Esophagus mucosa (tissue), 1 donor: ENCODE data around the gene UBXN11. TPM values are rescaled to one million over a fixed set of nuclear protein-coding genes. Genes with fewer than 3 reads are reported as not detected.
A peak's percentile ranks its signal among the peaks of the same experiment; 100 is the strongest.
"Not testable (repeated sequence)": the region's sequence is repeated elsewhere in the genome, so short reads cannot be mapped to it uniquely, and the experiment has no call there.

Experiments
- ATAC-seq: fragments of 200-7000 bp; cut with Tn5 transposase; one replicate; pipeline ENCODE4 v1.9.1; 2020
- total RNA-seq: library from RNA; stranded (reverse); gene quantifications from one replicate; pipeline ENCODE4 v1.2.4, GENCODE V29; 2023
- donor health status: DM: yes; HTN: yes; CAD: no.

The UBXN11 gene
- total RNA-seq, 1 donor from 2014 or later: 7.2 TPM

DNA sequence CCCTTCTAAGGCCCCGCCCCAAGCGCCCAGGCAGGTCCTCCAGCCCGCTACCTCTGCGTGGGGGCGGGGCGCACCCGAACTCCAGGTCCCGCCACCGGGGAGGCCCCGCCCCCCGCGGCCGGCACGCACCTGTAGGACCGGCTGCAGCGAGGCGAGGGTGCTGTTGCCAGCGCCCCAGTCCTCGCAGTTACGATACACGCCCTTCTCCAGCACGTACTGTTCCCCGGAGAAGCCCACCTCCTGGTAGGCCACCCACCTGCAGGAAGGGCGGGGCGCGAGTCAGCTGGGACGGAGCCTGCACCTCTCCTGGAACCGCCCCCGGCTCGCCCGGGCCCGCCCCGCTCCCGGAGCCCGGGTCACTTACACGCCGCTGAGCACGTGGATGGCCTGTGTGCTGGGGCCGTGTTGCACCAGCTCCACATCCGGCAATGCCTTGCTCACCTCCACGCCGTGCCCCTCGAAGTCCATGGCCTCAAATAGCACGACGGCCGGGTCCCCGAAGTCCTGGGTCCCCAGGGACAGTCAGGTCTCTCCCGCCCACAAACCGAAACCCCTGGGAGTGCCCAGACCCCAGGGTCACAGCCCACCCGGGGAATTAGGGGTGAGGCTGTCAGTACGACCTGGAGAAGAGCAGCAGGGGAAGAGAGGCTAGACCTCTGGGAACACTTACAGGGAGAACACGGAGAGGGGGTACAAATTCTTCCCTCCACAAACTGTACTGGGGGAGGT, 30.2 kb upstream of the UBXN11 start:
- ATAC-seq: peak; percentile 93

GRCh38 chr1:26335774-26336476, 29.5 kb upstream of the UBXN11 start:
- no peak for ATAC-seq

DNA sequence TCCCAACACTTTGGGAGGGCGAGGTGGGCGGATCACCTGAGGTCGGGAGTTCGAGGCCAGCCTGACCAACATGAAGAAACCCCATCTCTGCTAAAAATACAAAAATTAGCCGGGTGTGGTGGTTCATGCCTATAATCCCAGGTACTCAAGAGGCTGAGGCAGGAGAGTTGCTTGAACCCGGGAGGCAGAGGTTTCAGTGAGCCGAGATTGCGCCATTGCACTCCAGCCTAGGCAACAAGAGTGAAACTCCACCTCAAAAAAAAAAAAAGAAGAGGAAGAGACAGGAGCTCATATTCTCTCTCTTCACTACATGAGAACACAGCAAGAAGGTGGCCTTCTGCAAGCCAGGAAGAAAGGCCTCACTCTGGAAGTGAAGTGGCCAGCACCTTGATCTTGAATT, 26.9 kb upstream of the UBXN11 start:
- not testable (repeated sequence) for ATAC-seq

DNA sequence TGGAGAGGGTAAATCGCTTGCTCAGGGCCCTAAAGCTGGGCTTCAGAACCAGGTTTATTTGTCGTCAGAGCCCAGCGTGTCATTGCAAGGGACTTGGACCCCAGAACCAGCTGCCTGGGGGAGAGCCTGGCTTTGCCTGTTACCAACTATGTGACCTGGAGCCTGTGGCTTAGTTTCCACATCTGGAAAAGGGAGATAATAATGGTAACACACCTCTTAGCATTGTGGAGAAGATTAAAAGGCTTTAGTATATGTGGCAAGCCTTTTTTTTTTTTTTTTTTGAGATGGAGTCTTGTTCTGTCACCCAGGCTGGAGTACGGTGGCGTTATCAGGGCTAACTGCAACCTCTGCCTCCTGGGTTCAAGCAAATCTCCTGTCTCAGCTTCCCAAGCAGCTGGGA, 23.8 kb upstream of the UBXN11 start:
- ATAC-seq: no peak

GRCh38 chr1:26329380-26329779, 22.9 kb upstream of the UBXN11 start:
- ATAC-seq: not testable (repeated sequence)

- ATAC-seq: no peak
Observed at GRCh38 chr1:26328597-26328996, 22.2 kb upstream of the UBXN11 start.

DNA sequence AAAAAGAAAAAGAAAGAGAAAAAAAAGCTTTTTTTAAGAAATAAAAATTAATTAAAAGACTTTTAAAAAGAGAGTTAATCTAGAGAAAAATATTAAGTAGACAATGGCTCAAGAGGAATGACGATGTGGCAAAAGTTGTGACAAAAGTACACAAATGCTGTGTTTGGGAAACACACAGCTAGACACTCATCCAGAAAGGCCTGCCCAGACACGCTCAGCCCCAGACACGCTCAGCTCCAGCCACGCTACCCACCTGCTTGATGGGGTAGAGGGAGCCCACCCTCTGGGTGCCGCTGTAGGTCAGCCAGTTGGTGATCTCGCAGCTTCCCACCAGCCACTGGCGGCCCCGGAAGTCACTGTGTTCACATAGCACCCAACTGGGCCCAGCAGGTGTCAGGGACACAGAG, 21.5 kb upstream of the UBXN11 start:
- ATAC-seq: peak; percentile 51

GRCh38 chr1:26324550-26324949, 18.1 kb upstream of the UBXN11 start:
- ATAC-seq: no peak

GRCh38 chr1:26323382-26323781, 16.9 kb upstream of the UBXN11 start:
- no peak for ATAC-seq

DNA sequence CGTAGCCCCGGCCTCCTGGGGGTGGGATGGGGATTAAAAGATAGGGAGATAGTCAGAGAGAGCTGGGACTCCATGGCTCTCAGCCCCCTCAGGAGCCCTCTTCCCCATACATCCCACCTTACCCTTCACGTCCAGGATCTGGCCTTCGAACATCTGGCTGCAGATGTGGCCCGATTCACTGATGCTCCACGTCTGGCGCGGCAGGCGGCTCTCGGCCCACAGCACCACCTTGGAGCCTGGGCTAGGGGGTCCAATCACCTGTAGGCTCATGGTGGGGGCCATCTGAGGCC, 15.6 kb upstream of the UBXN11 start:
- peak; percentile 4 for ATAC-seq

- peak; percentile 78 for ATAC-seq
Observed at GRCh38 chr1:26321315-26322041, 15.0 kb upstream of the UBXN11 start.

DNA sequence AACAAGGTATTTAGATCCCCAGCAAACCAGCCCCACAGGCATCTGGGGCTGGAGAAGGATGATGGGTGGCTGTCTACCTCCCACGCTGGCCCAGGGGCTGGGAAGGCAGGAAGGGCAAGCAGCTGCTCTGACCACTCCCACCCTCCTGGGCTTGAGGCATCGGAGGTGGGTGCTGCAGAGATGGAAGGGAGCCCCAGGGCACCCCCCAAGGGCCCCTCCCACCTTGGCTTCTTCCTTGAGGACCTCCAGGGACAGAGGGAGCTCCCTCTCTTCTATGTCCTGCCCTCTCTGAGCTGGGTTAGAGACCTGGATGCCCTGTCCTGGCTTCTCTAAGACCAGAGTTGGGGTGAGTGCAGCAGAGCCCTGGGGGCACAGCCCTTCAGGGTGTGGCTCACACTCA, 14.5 kb upstream of the UBXN11 start:
- ATAC-seq: peak; percentile 3

DNA sequence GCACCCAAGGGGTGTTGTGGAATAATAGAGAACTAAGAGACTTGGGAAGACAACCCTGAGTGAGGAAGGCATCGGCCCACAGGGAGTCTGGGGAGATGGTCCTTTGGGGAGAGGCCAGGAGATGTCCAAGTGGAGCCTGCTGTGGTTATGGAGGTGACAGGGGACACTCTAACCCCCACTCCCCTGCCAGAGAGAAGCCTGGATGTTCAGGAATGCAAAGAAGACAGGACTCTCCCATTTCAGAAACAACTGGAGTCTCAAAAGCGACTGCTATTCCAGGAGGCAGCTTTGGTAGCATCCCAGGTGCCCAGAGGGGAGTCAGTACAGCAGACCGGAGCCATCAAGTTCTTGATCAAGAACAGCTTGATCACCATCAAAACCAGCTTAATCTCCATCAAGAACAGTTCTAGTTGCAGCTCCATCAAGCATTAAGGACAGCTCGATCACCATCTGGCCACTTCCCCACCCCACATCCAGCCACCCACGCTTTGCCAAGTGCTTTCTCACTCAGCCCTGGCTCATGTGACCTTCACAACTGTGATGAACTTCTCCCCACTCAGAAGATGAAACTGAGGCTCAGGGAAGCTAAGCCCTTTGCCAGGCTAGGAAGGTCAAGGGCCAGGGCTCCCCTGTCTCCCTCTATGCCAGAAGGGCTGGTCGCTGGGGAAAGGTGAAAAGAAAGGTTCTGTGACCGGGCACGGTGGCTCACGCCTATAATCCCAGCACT, 12.1 kb upstream of the UBXN11 start:
- ATAC-seq: no peak

DNA sequence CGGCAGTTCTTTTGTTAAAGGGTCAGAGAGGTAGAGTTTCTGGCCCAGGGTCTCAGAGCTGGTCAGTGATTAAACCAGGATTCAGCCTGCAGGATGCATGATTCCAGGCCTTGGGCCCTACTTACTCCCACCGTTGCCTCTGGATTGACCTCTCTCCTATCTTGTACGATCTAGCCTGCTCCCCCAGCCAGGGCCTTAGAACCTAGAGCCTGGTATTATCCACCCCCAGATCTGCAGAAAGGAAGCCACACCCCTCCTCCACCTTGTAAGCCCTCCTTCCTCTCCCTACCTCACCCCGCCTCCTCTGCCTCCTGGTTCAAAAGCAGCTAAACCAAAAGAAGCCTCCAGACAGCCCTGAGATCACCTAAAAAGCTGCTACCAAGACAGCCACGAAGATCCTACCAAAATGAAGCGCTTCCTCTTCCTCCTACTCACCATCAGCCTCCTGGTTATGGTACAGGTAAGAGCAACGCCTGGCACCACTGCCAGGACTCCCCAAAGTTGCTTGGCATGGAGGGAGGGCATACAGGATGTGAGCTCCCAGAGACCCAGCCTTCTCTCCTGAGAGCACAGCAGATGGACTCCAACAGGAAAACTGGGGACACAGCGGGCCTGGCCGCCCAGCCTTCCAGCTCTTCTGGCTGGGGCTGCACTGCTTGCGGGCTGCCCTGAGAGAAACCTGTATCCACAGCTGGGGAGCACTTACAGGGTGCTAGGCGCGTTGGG, 11.3 kb upstream of the UBXN11 start, which contains the start of gene CD52:
Gene CD52, plus strand, starts transcription at position 347 of the 726 bp plus-strand sequence. Its CDS starts 60 bp downstream, at position 407.
- peak; percentile 19 for ATAC-seq

GRCh38 chr1:26317146-26317545, 10.7 kb upstream of the UBXN11 start:
- no peak for ATAC-seq

GRCh38 chr1:26315874-26316850, 9.7 kb upstream of the UBXN11 start:
- ATAC-seq: no peak

- no peak for ATAC-seq
Observed at GRCh38 chr1:26314501-26314900, 8.1 kb upstream of the UBXN11 start.

GRCh38 chr1:26307966-26308899, 1.8 kb upstream of the UBXN11 start:
- not testable (repeated sequence) for ATAC-seq

- ATAC-seq: no peak
Observed at GRCh38 chr1:26307363-26307781, 936 bp upstream of the UBXN11 start.
